OCI-LY7 (cell line): ENCODE results near the gene IST1. TPM values are rescaled to one million over a fixed set of nuclear protein-coding genes. Genes with fewer than 3 reads are reported as not detected.
A peak's percentile ranks its signal among the peaks of the same experiment; 100 is the strongest.

Source experiments
- BruUV-seq: library from RNA; stranded (reverse); fragments of 400-500 nt; replicated peaks from 2 replicates; lab custom pipeline; 2021; lab: Mats Ljungman, UMichigan
- CTCF ChIA-PET: fragments of 300-600 bp; sonication (Branson Sonifier 250); formaldehyde crosslinking; loops from one replicate; lab custom pipeline; 2022; ENCODE audit warnings: antibody characterized with exemption; ENCODE audit not compliant: unreplicated experiment; lab: Charles Lee
- POLR2A ChIA-PET: fragments of 300-600 bp; sonication (Branson Sonifier 250); formaldehyde crosslinking; loops from one replicate; lab custom pipeline; 2022; ENCODE audit warnings: antibody characterized with exemption; lab: Charles Lee
- DNase-seq: peaks from one replicate; pipeline ENCODE4 v3.0.0-alpha.2; 2015; ENCODE audit warnings: low spot score
- H2AFZ ChIP-seq: fragments of 200-600 bp; sonication (generic), shearing (Covaris generic); 2 replicates; pipeline ENCODE4 v1.6.1; 2014; ENCODE audit warnings: mild to moderate bottlenecking, antibody characterized with exemption, low read length, moderate library complexity
- H3K27ac ChIP-seq: fragments of 200-600 bp; sonication (generic); 2 replicates; pipeline ENCODE4 v1.5.1; 2014; ENCODE audit warnings: mixed run types, low read depth, mild to moderate bottlenecking, moderate library complexity, low read length, inconsistent platforms; ENCODE audit not compliant: poor library complexity, severe bottlenecking
- H3K36me3 ChIP-seq: fragments of 200-600 bp; sonication (generic); 2 replicates; pipeline ENCODE4 v1.6.1; 2014; ENCODE audit warnings: mild to moderate bottlenecking, antibody characterized with exemption, low read length, moderate library complexity, mixed read lengths; ENCODE audit not compliant: insufficient read depth
- H3K4me1 ChIP-seq: fragments of 200-600 bp; sonication (generic); 2 replicates; pipeline ENCODE4 v1.5.1; 2014; ENCODE audit warnings: mild to moderate bottlenecking, low read length; ENCODE audit not compliant: insufficient read depth, poor library complexity, severe bottlenecking
- H3K4me2 ChIP-seq: fragments of 200-600 bp; sonication (generic); 2 replicates; pipeline ENCODE4 v1.6.1; 2014; ENCODE audit warnings: mild to moderate bottlenecking, low read length
- H3K4me3 ChIP-seq: fragments of 200-600 bp; sonication (generic); 2 replicates; pipeline ENCODE4 v1.5.1; 2014; ENCODE audit warnings: mild to moderate bottlenecking, low read depth, low read length; ENCODE audit not compliant: poor library complexity, severe bottlenecking
- H3K79me2 ChIP-seq: fragments of 200-600 bp; sonication (generic); 2 replicates; pipeline ENCODE4 v1.6.1; 2016; ENCODE audit warnings: low read depth, mild to moderate bottlenecking, low read length, moderate library complexity, mixed read lengths; ENCODE audit not compliant: insufficient read depth
- H3K9me2 ChIP-seq: fragments of 200-600 bp; sonication (generic); 2 replicates; pipeline ENCODE4 v1.6.1; 2016; ENCODE audit warnings: mild to moderate bottlenecking, low read length, mixed read lengths; ENCODE audit not compliant: insufficient read depth
- H3K9me3 ChIP-seq: fragments of 200-600 bp; sonication (generic); 2 replicates; pipeline ENCODE4 v1.6.1; 2014; ENCODE audit warnings: mild to moderate bottlenecking, mixed run types, low read length, mixed read lengths
- H4K20me1 ChIP-seq: fragments of 200-600 bp; sonication (generic); 2 replicates; pipeline ENCODE4 v1.6.1; 2014; ENCODE audit warnings: mild to moderate bottlenecking, antibody characterized with exemption, low read length, moderate library complexity, mixed read lengths; ENCODE audit not compliant: insufficient read depth
- EZH2phosphoT487 ChIP-seq: fragments of 200-600 bp; sonication (generic); IDR thresholded peaks from 2 replicates; pipeline ENCODE4 v1.6.1; 2018; ENCODE audit warnings: low read depth, borderline replicate concordance, mild to moderate bottlenecking, mixed run types, antibody characterized with exemption, low read length, moderate library complexity, mixed read lengths
- intact Hi-C: fragments of 100-400 bp; cut with micrococcal nuclease; formaldehyde crosslinking; loops from one replicate; pipeline ENCODE4 v1.10.0; 2022; ENCODE audit not compliant: unreplicated experiment
- total RNA-seq, 2 experiments: library from RNA; depleted of rRNA in 1 of 2; stranded (reverse); fragments of >200 nt in 1 of 2; shearing (Covaris generic) in 1 of 2; gene quantifications; 2 replicates each; pipeline ENCODE4 v1.2.3, GENCODE V29; 2014 to 2022
- TF ChIP-seq, protein P1 (sequence below): fragments of 200-600 bp; sonication (generic); conservative IDR thresholded peaks from 2 replicates; pipeline ENCODE4 v1.5.1; 2014; ENCODE audit warnings: mild to moderate bottlenecking, antibody characterized with exemption, low read length, moderate library complexity, mixed read lengths

The IST1 gene
- total RNA-seq, 2 experiments from 2014 or later, result 147 to 200 TPM

DNA sequence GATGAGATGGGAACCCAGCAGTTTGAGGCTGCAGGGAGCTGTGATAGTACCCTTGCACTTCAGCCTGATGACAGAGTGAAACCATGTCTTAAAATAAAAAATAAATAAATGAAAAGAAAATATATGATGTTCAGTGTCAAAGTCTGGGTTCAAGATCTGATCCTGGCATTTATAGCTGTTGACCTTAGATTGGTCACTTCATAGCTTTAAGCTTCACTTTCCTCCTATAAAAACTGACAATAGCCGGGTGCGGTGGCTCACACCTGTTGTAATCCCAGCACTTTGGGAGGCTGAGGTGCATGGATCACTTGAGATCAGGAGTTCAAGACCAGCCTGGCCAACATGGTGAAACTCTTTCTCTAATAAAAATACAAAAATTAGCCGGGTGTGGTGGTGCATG, 6.2 kb upstream of the IST1 start:
- Histone ChIP-seq H3K4me1 (peaks cover 20% of the 10 kb centered on the region), H2AFZ (no peak overlapping the region), H3K36me3 (no peaks in the 10 kb centered on the region), H3K9me3 (no peaks in the 10 kb centered on the region), H3K27ac (no peak overlapping the region), H3K4me2 (no peak overlapping the region), H3K9me2 (no peaks in the 10 kb centered on the region), H3K79me2 (no peaks in the 10 kb centered on the region; the same call in 1 of the 2 replicates), H4K20me1 (no peaks in the 10 kb centered on the region), H3K4me3 (no peak overlapping the region)
- no TSS peak for BruUV-seq
- ChIA-PET POLR2A (no interaction called here), CTCF (no interaction called here)
- intact Hi-C loops, result loop anchor here (10.0 kb wide), 2 partner anchors 206 to 324 kb away; partner anchors contain the start of genes DHX38 and TXNL4B
- TF ChIP-seq, protein P1, sequence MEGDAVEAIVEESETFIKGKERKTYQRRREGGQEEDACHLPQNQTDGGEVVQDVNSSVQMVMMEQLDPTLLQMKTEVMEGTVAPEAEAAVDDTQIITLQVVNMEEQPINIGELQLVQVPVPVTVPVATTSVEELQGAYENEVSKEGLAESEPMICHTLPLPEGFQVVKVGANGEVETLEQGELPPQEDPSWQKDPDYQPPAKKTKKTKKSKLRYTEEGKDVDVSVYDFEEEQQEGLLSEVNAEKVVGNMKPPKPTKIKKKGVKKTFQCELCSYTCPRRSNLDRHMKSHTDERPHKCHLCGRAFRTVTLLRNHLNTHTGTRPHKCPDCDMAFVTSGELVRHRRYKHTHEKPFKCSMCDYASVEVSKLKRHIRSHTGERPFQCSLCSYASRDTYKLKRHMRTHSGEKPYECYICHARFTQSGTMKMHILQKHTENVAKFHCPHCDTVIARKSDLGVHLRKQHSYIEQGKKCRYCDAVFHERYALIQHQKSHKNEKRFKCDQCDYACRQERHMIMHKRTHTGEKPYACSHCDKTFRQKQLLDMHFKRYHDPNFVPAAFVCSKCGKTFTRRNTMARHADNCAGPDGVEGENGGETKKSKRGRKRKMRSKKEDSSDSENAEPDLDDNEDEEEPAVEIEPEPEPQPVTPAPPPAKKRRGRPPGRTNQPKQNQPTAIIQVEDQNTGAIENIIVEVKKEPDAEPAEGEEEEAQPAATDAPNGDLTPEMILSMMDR, result no peak
- no peak for TF ChIP-seq EZH2phosphoT487
- no peak for DNase-seq

GRCh38 chr16:71893888-71894228, 1.5 kb upstream of the IST1 start:
- Histone ChIP-seq H3K27ac (no peak overlapping the region), H3K79me2 (peaks cover 35% of the 10 kb centered on the region), H2AFZ (peak overlapping the region; percentile 78; the same call in 1 of the 2 replicates), H3K9me2 (no peaks in the 10 kb centered on the region), H3K4me2 (peak overlapping the region; percentile 79), H3K9me3 (no peaks in the 10 kb centered on the region), H3K4me1 (peaks cover 20% of the 10 kb centered on the region), H3K36me3 (peaks cover 14% of the 10 kb centered on the region), H3K4me3 (peak overlapping the region; percentile 95), H4K20me1 (no peaks in the 10 kb centered on the region)
- TF ChIP-seq, protein P1, result no peak
- TF ChIP-seq EZH2phosphoT487, result no peak
- POLR2A ChIA-PET, result interaction anchor here (0.5 to 3.1 kb wide), 5 partner anchors 10 to 1605 kb away, joined by 3 to 19 read pairs (median 3); partner anchors contain the start of genes AARS1 and ZNF821
- no peak for DNase-seq
- intact Hi-C loops, result loop anchor here (2.0 kb wide), 1 partner anchor 85 kb away; the partner anchor contains the start of gene AP1G1
- BruUV-seq, result no TSS peak
- CTCF ChIA-PET, result interaction anchor here (0.7 to 1.0 kb wide), 2 partner anchors 9 to 11 kb away, joined by 3 to 6 read pairs; no protein-coding TSS in a partner anchor

DNA sequence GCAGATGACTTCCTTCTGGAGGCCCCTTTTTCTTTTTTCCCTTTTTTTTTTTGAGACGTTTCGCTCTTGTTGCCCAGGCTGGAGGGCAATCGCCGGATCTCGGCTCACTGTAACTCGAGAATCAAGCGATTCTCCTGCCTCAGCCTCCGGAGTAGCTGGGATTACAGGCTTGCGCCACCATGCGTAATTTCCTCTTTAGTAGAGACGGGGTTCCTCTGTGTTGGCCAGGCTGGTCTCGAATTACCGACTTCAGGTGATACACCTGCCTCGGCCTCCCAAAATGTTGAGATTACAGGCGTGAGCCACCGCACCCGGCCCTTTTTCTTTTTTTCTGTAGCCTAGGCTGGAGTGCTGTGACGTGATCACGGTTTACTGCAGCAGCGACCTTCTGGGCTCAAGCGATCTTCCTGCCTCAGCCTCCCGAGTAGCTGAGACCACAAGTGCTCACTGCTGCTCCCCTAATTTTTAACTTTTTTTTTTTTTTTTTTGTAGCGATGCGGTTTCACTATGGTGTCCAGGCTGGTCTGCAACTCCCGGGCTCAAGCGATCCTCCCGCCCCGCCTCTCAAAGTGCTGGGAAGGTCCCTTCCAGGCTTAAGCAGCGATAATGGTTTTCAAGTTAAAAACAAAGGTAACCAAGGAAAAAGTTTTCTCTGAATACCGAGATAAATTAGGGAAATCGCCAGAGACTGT, 956 bp upstream of the IST1 start:
- Histone ChIP-seq H4K20me1 (no peaks in the 10 kb centered on the region), H3K36me3 (peaks cover 14% of the 10 kb centered on the region), H3K4me2 (peak overlapping the region; percentile 79), H3K27ac (peak overlapping the region; percentile 73), H3K9me2 (no peaks in the 10 kb centered on the region), H3K4me3 (peak overlapping the region; percentile 95), H2AFZ (peak overlapping the region; percentile 78), H3K79me2 (peaks cover 40% of the 10 kb centered on the region), H3K9me3 (no peaks in the 10 kb centered on the region), H3K4me1 (peaks cover 25% of the 10 kb centered on the region)
- ChIA-PET CTCF (interaction anchor here (0.7 to 1.0 kb wide), 2 partner anchors 10 to 12 kb away, joined by 3 to 6 read pairs; no protein-coding TSS in a partner anchor), POLR2A (interaction anchor here (0.7 to 3.1 kb wide), 4 partner anchors 11 to 116 kb away, joined by 3 to 19 read pairs (median 3); partner anchors contain the start of gene ZNF821)
- TF ChIP-seq EZH2phosphoT487, result no peak
- TF ChIP-seq, protein P1, result peak; percentile 41; the same call in 1 of the 2 replicates
- DNase-seq, result peak; percentile 43
- TSS peak; percentile 92 for BruUV-seq
- intact Hi-C loops, result loop anchor here (2.0 kb wide), 1 partner anchor 86 kb away; the partner anchor contains the start of gene AP1G1
